HepG2 (cell line): ENCODE measurements around the gene PANK3. TPM values are rescaled to one million over a fixed set of nuclear protein-coding genes. Genes with fewer than 3 reads are reported as not detected.

Source experiments
- CREB1 ChIP-seq, 2 experiments: fragments of 450-650 bp in 1 of 2; IDR thresholded peaks; 2 replicates each; pipeline ENCODE4 v1.6.1; 2016 to 2017; ENCODE audit warnings: control low read depth in 1 of 2, mild to moderate bottlenecking in 1 of 2, missing compliant biosample characterization in 1 of 2, missing genetic modification characterization in 1 of 2
- CREM ChIP-seq, 2 experiments: sonication (generic) in 1 of 2; formaldehyde crosslinking in 1 of 2; IDR thresholded peaks; 2 replicates each; pipeline versions ENCODE4 v1.4.0 to v1.6.1; 2016 to 2020; ENCODE audit warnings: antibody characterized with exemption in 1 of 2, mild to moderate bottlenecking in 1 of 2, missing genetic modification reagents in 1 of 2
- JUND ChIP-seq: sonication (generic); formaldehyde crosslinking; IDR thresholded peaks from 2 replicates; pipeline ENCODE4 v1.8.0; 2022; ENCODE audit warnings: mild to moderate bottlenecking, missing genetic modification reagents
- MBNL3 ChIP-seq: fragments of 250-450 bp; sonication (Bioruptor Pico); conservative IDR thresholded peaks from 2 replicates; pipeline ENCODE4 v1.8.0; 2022; ENCODE audit warnings: mild to moderate bottlenecking, inconsistent platforms
- NFKBIZ ChIP-seq: IDR thresholded peaks from 2 replicates; pipeline ENCODE4 v1.6.1; 2018; ENCODE audit warnings: missing genetic modification reagents, missing compliant biosample characterization
- NFRKB ChIP-seq: fragments of 450-650 bp; IDR thresholded peaks from 2 replicates; pipeline ENCODE4 v1.6.1; 2017
- RFX1 ChIP-seq: fragments of 450-650 bp; IDR thresholded peaks from 2 replicates; pipeline ENCODE4 v1.6.1; 2017
- RORA ChIP-seq: sonication (generic); formaldehyde crosslinking; IDR thresholded peaks from 2 replicates; pipeline ENCODE4 v1.5.0; 2020; ENCODE audit warnings: mild to moderate bottlenecking, missing genetic modification reagents, moderate library complexity
- ZNF329 ChIP-seq: sonication (generic); formaldehyde crosslinking; IDR thresholded peaks from 2 replicates; pipeline ENCODE4 v1.9.0; 2021; ENCODE audit warnings: low read depth, mild to moderate bottlenecking, missing genetic modification reagents
- ZNF333 ChIP-seq: sonication (generic); formaldehyde crosslinking; IDR thresholded peaks from 2 replicates; pipeline ENCODE4 v1.4.0; 2020; ENCODE audit warnings: mild to moderate bottlenecking, missing genetic modification reagents, borderline replicate concordance
- ZNF546 ChIP-seq: sonication (generic); formaldehyde crosslinking; conservative IDR thresholded peaks from 2 replicates; pipeline ENCODE4 v1.8.1; 2023; ENCODE audit warnings: mild to moderate bottlenecking, missing genetic modification reagents
- ZNF678 ChIP-seq: sonication (generic); formaldehyde crosslinking; IDR thresholded peaks from 2 replicates; pipeline ENCODE4 v1.4.0; 2020; ENCODE audit warnings: mild to moderate bottlenecking, missing genetic modification reagents
- ZNF737 ChIP-seq: sonication (generic); formaldehyde crosslinking; IDR thresholded peaks from 2 replicates; pipeline ENCODE4 v1.5.0; 2020; ENCODE audit warnings: missing genetic modification reagents, mild to moderate bottlenecking, borderline replicate concordance
- polyA plus RNA-seq, 8 experiments: library from polyadenylated mRNA; depleted of rRNA in 3 of 8; stranded (reverse) in 7 of 8; unstranded in 1 of 8; fragments of >200 nt; fragmentation: Illumina TruSeq in 4 of 8; extraction: Trizol in 4 of 8; gene quantifications; 2 replicates each; pipeline versions ENCODE4 v1.2.1 to v1.2.3, GENCODE V29; 2011 to 2016; ENCODE audit warnings: low read depth in 4 of 8, missing spikeins in 1 of 8, mixed read lengths in 1 of 8; ENCODE audit not compliant: insufficient read depth in 1 of 8
- total RNA-seq, 5 experiments: library from RNA; depleted of rRNA; stranded (reverse); fragments of >200 nt; fragmentation: Illumina TruSeq; extraction: Trizol; gene quantifications; 2 replicates each; pipeline ENCODE4 v1.2.3, GENCODE V29; 2016; ENCODE audit warnings: low read depth in 1 of 5
- TF ChIP-seq, protein P1 (sequence below): sonication (generic); formaldehyde crosslinking; IDR thresholded peaks from 2 replicates; pipeline ENCODE4 v1.8.1; 2023; ENCODE audit warnings: missing genetic modification reagents, inconsistent platforms, borderline replicate concordance
- TF ChIP-seq, protein P2 (sequence below): sonication (generic); formaldehyde crosslinking; conservative IDR thresholded peaks from 2 replicates; pipeline ENCODE4 v1.8.0; 2022; ENCODE audit warnings: low read depth, missing genetic modification reagents
- TF ChIP-seq, protein P3 (sequence below): sonication (generic); formaldehyde crosslinking; IDR thresholded peaks from 2 replicates; pipeline ENCODE4 v1.4.0; 2020; ENCODE audit warnings: missing genetic modification reagents
- TF ChIP-seq, protein P4 (sequence below): conservative IDR thresholded peaks from 2 replicates; pipeline ENCODE4 v1.6.1; 2018; ENCODE audit warnings: missing genetic modification reagents
- TF ChIP-seq, protein P5 (sequence below): IDR thresholded peaks from 2 replicates; pipeline ENCODE4 v1.6.1; 2016
- TF ChIP-seq, protein P6 (sequence below): IDR thresholded peaks from 2 replicates; pipeline ENCODE4 v1.6.1; 2016; ENCODE audit warnings: low read depth

Gene PANK3
- total and polyA plus RNA-seq, 2 of the 13 experiments (the other 11 are each of a cell fraction or from before 2014, with no cell fraction given), result 26.9 to 69.5 TPM

DNA sequence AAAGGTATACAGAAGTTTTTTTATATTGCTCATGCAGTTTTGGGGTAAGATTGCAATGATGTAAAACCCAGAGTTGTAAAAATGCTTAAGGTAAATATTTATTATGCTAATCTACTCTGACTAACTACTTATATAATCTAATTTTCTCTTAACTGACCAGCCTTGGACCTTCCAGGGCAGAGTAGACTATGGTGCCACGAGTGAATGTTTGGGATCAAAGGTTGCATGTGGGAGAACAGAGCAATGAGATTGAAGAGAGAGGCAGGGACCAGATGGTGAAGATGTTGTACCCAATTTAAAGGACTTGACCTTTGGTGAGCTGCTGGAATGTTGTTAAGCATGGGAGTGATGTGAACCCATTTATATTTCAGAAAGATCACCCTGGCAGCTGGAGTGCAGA lies 34.8 kb upstream of the PANK3 start (continued):
- TF ChIP-seq MBNL3, result no peak
- TF ChIP-seq RFX1, result no peak
- no peak for TF ChIP-seq ZNF546
- TF ChIP-seq JUND (CRISPR knock-in tag), result no peak
- TF ChIP-seq, protein P1, sequence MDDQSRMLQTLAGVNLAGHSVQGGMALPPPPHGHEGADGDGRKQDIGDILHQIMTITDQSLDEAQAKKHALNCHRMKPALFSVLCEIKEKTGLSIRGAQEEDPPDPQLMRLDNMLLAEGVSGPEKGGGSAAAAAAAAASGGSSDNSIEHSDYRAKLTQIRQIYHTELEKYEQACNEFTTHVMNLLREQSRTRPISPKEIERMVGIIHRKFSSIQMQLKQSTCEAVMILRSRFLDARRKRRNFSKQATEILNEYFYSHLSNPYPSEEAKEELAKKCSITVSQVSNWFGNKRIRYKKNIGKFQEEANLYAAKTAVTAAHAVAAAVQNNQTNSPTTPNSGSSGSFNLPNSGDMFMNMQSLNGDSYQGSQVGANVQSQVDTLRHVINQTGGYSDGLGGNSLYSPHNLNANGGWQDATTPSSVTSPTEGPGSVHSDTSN, result no peak
- no peak for TF ChIP-seq CREM (IDR thresholded peaks at IDR 0.05)
- no peak for TF ChIP-seq CREM (CRISPR knock-in tag; IDR thresholded peaks at IDR 0.05)
- TF ChIP-seq CREB1 (IDR thresholded peaks at IDR 0.05), result no peak
- 0 out of 2 replicates have a peak, but pooled peaks have one; percentile 10 for TF ChIP-seq CREB1 (CRISPR knock-in tag; IDR thresholded peaks at IDR 0.05)
- TF ChIP-seq ZNF737 (CRISPR knock-in tag), result no peak
- no peak for TF ChIP-seq ZNF329 (CRISPR knock-in tag)
- TF ChIP-seq NFKBIZ (CRISPR knock-in tag), result no peak
- TF ChIP-seq, protein P2, sequence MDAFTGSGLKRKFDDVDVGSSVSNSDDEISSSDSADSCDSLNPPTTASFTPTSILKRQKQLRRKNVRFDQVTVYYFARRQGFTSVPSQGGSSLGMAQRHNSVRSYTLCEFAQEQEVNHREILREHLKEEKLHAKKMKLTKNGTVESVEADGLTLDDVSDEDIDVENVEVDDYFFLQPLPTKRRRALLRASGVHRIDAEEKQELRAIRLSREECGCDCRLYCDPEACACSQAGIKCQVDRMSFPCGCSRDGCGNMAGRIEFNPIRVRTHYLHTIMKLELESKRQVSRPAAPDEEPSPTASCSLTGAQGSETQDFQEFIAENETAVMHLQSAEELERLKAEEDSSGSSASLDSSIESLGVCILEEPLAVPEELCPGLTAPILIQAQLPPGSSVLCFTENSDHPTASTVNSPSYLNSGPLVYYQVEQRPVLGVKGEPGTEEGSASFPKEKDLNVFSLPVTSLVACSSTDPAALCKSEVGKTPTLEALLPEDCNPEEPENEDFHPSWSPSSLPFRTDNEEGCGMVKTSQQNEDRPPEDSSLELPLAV (CRISPR knock-in tag), result no peak
- no peak for TF ChIP-seq ZNF333
- TF ChIP-seq, protein P3, sequence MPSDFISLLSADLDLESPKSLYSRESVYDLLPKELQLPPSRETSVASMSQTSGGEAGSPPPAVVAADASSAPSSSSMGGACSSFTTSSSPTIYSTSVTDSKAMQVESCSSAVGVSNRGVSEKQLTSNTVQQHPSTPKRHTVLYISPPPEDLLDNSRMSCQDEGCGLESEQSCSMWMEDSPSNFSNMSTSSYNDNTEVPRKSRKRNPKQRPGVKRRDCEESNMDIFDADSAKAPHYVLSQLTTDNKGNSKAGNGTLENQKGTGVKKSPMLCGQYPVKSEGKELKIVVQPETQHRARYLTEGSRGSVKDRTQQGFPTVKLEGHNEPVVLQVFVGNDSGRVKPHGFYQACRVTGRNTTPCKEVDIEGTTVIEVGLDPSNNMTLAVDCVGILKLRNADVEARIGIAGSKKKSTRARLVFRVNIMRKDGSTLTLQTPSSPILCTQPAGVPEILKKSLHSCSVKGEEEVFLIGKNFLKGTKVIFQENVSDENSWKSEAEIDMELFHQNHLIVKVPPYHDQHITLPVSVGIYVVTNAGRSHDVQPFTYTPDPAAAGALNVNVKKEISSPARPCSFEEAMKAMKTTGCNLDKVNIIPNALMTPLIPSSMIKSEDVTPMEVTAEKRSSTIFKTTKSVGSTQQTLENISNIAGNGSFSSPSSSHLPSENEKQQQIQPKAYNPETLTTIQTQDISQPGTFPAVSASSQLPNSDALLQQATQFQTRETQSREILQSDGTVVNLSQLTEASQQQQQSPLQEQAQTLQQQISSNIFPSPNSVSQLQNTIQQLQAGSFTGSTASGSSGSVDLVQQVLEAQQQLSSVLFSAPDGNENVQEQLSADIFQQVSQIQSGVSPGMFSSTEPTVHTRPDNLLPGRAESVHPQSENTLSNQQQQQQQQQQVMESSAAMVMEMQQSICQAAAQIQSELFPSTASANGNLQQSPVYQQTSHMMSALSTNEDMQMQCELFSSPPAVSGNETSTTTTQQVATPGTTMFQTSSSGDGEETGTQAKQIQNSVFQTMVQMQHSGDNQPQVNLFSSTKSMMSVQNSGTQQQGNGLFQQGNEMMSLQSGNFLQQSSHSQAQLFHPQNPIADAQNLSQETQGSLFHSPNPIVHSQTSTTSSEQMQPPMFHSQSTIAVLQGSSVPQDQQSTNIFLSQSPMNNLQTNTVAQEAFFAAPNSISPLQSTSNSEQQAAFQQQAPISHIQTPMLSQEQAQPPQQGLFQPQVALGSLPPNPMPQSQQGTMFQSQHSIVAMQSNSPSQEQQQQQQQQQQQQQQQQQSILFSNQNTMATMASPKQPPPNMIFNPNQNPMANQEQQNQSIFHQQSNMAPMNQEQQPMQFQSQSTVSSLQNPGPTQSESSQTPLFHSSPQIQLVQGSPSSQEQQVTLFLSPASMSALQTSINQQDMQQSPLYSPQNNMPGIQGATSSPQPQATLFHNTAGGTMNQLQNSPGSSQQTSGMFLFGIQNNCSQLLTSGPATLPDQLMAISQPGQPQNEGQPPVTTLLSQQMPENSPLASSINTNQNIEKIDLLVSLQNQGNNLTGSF, result no peak
- TF ChIP-seq ZNF678 (CRISPR knock-in tag), result no peak
- TF ChIP-seq, protein P4, sequence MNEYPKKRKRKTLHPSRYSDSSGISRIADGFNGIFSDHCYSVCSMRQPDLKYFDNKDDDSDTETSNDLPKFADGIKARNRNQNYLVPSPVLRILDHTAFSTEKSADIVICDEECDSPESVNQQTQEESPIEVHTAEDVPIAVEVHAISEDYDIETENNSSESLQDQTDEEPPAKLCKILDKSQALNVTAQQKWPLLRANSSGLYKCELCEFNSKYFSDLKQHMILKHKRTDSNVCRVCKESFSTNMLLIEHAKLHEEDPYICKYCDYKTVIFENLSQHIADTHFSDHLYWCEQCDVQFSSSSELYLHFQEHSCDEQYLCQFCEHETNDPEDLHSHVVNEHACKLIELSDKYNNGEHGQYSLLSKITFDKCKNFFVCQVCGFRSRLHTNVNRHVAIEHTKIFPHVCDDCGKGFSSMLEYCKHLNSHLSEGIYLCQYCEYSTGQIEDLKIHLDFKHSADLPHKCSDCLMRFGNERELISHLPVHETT, result no peak
- no peak for TF ChIP-seq NFRKB
- TF ChIP-seq, protein P5, sequence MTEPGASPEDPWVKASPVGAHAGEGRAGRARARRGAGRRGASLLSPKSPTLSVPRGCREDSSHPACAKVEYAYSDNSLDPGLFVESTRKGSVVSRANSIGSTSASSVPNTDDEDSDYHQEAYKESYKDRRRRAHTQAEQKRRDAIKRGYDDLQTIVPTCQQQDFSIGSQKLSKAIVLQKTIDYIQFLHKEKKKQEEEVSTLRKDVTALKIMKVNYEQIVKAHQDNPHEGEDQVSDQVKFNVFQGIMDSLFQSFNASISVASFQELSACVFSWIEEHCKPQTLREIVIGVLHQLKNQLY (CRISPR knock-in tag), result 0 out of 2 replicates have a peak, but pooled peaks have one; percentile 31
- TF ChIP-seq, protein P6, sequence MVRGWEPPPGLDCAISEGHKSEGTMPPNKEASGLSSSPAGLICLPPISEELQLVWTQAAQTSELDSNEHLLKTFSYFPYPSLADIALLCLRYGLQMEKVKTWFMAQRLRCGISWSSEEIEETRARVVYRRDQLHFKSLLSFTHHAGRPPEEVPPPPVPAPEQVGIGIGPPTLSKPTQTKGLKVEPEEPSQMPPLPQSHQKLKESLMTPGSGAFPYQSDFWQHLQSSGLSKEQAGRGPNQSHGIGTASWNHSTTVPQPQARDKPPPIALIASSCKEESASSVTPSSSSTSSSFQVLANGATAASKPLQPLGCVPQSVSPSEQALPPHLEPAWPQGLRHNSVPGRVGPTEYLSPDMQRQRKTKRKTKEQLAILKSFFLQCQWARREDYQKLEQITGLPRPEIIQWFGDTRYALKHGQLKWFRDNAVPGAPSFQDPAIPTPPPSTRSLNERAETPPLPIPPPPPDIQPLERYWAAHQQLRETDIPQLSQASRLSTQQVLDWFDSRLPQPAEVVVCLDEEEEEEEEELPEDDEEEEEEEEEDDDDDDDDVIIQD (CRISPR knock-in tag), result peak; percentile 38; the same call in 1 of the 2 replicates
- no peak for TF ChIP-seq RORA (CRISPR knock-in tag)
